RKO (cell line): Measurements from ENCODE around the gene LIPI.
"Not testable (repeated sequence)": the region's sequence is repeated elsewhere in the genome, so short reads cannot be mapped to it uniquely, and the experiment has no call there.

Experiments
- DNase-seq: peaks from one replicate; pipeline ENCODE4 v3.0.0-alpha.2; 2016; ENCODE audit warnings: low spot score

The LIPI gene

DNA sequence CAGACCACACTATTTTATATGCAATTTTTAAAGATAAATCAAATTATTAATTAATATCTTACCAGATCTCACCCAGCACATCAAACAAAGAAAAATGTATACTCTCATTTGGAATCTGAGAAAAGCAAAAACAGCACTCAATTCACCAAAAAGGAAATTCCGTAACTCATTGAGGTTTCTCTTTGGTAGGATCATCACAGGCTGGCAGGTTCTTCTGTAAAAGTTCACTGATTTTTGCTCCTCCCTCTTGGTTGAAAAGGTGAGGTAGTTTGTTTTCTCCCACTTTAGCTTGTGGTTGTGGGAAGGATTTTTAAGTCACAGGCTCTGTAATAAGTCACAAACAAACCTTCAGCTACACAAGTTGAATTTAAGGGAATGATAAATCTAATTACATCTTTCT, at the start of gene LIPI:
Gene LIPI, minus strand, starts transcription at position 218 of the 400 bp plus-strand sequence. Its CDS starts 110 bp downstream, at position 108.
- no peak for DNase-seq

DNA sequence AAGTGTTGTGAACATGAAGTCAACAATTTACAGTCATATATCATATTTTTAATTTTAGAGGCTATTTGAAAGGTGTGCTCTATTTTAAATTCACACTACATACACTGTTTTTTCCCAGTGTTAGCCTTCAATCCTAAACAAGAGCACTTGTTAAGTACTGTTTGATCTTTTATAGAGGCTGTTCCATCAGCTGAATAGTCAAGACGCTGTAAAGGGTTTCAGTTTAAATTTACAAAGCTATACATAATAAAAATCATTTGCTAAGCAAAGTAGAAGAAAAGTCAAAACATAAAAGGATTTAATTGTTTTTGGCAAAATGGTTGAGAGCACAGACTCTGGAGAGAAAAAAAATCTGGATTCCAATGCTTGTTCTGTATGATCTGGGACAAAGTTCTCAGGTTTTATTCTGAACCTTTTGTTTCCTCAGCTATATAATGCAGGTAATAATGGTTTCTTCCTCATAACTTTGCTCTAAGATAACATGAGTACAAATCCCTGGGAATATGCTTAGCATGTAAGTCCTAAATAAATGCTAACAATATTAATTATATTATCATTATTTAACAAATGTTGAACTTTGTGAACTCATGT, 49.5 kb upstream of the LIPI start:
- DNase-seq, result no peak

DNA sequence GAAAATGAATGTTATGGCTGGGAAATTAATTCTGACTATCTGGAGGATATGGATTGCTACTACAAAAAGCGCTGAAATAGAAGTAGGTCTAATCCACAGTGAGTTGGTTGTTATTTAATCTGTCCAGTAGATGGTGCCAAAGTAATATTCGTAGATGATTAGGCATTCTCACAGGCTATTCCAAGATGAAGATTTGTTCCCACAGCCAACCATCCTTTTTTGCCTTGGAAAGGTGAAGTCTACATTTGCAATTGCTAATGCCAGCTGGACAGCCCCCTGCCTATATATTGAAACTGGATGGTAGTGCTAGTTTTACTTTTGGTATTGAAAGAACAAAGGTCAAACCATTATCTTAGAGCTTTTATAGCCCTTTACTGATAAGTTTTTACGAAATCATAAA, 49.0 kb upstream of the LIPI start:
- DNase-seq, result peak; percentile 60

DNA sequence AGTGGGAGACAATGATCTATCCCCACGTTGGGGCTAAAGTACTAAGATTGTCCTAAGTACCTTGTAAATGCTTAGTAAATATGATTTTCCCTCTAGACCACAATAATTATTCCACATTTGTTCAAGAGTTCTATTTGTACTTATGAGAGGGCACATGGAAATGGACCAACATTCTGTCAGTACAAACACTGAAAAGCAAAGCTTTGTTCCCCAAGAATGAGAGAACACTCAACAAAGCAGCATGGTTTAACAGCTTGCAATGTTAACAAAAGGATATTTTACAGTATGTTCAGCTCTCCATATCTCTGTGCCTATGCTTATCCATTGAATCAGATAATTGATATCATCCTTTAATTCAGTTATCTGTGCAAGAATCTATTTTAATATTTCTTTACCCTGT, 40.6 kb upstream of the LIPI start:
- DNase-seq, result no peak

DNA sequence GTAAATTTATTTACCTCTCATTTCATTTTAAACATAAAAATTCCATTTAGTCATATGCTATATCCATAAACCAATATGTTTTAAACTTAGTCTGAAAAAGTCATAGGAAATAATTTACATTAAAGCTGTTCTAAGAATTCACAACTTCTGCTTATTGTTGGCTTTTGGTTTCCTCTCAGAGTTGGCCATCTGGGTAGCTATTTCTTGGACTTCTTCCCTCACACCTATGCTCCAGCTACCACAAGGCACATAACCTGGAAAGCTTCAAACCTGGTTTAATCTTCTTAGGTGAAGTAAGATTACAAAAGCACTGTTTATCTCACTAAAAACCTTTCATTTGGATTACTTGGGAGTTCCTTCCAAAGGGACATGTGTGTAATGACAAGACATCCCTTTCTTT, 35.0 kb upstream of the LIPI start:
- DNase-seq, result no peak

DNA sequence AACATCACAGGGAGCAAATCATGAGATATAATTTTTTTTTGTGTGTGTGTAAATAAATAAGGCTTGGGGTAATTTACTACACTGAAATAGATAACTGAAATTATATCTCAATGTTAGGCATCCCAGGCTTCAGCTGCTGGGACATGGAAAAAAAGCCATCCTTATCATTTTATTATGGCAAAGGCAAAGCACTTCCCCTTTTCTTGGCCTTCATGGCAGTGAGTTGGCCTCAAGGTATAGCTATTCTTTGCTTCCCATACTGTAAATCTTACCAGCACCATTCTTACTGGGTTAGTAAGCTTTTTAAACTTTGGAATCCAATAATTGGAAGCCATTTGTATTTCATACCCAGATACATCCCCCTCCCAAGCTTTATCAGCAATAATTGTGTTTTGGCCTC, 34.2 kb upstream of the LIPI start:
- no peak for DNase-seq

DNA sequence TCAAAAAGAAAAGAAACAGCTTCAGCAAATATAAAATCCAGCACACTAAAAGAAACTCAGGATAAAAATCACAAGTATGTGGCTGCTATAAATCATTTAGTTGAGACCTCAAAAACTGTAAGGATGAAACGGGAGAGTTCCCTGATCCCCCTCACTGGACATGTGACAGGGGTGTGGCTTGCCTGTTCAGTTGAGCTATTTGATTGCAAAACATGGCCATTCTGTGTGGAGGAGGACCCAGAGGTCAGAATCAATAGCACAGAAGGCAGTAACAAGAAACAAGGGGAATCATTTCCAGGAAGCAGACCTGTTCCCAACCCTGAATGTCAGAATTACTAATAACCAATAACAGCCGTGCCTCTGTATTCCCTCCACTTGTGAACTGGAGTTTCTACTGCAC, 33.1 kb upstream of the LIPI start:
- DNase-seq, result no peak

DNA sequence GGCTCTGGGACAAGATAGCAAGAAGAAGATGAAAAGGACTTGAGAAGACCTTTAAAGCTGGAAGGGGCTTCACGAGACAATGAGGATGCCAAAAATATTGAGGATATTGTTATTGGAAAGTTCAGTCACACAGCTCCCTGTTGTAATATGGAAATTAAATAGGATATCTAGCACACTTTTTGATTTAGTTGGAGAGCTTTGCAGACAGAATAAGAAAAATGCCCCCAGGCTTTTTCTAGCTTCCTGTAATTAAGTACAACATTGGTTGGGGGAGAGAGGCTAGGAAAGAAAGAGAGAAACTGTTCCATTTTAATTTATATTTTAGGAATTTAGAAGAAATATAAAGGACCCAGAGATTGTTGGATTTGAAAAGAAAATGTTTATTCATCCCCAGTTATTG, 32.7 kb upstream of the LIPI start:
- DNase-seq, result no peak

DNA sequence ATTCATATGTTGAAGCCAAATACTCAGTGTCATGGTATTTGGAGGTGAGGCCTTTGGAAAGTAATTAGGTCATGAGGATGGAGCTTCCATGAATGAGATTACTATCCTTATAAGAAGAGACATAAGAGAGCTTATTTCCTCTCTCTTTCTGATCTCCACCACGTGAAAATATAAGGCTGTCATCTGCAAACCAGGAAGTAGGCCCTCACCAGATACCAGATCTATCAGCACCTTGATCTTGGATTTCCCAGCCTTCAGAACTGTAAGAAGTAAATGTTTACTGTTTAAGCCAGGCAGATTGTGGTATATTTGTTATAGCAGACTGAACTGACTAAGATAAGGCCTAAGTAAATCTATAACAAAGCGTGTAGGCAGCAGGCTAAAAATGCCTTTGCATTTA, 30.5 kb upstream of the LIPI start:
- DNase-seq, result no peak

DNA sequence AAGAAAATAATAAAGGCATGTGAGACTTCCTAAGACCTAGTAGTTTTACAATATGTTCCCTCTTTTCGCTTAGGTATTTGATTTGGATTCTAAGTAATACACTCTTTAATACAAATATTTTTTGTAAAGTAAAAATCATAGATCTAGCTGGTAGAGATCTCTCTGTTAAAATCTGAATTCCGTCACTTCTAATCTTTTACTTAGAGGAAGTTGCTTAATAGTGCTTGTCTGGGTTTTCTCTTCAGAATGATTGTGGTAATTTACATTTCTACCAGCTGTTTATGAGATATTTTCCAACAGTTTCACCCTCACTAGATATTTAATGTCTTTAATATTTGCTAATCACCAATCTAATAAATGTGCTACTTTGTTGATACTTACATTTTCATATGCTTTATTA, 28.5 kb upstream of the LIPI start:
- no peak for DNase-seq

DNA sequence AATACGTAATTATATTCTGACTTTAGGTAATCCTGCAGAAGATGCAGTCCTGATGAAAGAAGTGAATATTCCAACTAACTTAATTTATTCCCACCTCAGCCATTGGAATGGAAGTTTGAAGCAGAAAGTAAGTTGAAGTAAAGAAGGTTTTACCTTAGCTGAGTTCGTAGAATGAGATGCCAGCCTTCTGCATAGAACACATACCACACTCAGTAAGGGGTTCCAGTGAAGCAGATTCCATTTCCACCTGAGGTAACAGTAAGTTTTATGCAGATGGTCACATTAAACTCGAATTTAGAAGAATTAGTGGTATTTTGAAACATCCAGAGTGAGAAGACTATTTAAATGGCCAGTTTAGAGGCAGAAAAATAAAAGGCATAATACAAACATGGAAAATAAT, 25.4 kb upstream of the LIPI start:
- no peak for DNase-seq

DNA sequence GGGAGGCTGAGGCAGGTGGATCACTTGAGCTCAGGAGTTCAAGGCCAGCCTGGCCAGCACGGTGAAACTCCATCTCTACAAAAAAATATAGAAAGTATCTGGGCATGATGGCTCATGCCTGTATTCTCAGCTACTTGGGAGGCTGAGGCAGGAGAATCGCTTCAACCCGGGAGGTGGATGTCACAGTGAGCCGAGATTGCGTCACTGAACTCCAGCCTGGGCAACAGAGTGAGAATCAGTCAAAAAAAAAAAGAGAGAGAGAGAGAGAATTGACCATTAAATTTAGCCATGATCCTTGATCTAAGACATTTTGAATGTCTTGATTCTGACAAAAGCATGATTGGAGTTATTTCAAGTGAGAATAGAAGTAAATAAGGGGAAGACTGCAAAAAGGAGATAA, 24.3 kb upstream of the LIPI start:
- no peak for DNase-seq

DNA sequence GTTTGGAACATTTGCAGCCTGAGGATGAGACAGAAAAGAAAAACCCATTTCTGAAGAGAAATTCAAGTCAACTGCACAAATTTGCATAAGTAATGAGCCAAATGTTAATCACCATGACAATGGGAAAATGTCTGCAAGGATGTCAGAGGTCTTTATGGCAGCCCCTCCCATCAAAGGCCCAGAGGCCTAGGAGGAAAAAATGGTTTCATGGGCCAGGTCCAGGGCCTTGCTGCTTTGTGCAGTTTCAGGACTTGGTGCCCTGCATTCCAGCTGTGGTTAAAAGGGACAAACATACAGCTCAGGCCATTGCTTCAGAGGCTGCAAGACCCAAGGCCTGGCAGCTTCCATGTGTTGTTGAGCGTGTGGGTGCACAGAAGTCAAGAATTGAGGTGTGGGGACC, 18.6 kb upstream of the LIPI start:
- DNase-seq, result no peak

DNA sequence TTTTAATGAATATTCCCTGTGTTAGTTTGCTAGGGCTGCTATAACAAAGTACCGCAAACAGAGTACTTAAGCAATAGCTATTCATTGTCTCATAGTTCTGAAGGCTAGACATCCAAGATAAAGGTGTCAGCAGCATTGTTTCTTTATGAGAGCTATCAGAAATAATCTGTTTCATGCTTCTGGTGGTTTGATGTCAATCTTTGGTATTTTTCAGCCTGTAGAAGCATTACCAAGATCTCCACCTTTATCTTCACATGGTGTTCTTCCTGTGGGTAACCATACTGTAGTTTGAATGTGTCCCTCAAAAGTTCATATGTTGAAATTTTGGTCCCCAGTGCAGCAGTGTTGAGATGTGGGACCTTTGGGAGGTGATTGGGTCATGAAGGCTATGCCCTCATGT, 12.6 kb upstream of the LIPI start:
- no peak for DNase-seq

DNA sequence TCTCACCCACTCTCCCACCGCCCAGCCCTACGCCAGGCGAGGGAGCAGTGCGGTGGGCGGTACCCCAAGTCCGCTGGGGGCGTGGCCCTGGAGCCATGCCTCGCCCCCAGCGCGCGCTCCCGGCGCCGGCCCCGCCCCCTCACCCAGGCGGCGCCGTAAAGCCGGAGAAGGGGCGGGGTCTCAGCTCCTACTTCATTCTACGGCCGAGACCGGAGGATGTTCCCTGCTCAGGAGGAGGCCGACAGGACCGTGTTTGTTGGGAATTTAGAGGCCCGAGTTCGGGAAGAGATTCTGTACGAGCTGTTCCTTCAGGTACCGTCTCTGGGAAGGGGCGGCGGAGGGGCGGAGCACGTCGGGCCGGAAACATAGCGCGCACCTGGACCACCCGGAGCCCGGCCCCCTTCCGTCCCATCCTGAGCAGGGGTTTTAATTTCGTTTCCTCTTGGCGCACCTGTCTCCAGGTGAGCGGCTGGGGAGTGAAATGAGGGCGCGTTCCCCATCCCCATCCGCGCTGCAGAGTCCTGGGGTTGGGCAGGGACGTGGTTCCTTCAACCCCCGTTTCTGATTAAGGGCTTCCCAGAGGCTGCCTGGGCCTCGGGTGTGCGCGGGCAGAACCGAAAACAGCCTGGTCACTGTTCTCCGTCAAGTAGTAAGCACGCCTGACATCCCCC, 5.4 kb upstream of the LIPI start, which contains the start of gene RBM11:
Gene RBM11, plus strand, starts transcription at position 187 of the 671 bp plus-strand sequence. Its CDS starts 30 bp downstream, at position 217.
- DNase-seq, result no peak

DNA sequence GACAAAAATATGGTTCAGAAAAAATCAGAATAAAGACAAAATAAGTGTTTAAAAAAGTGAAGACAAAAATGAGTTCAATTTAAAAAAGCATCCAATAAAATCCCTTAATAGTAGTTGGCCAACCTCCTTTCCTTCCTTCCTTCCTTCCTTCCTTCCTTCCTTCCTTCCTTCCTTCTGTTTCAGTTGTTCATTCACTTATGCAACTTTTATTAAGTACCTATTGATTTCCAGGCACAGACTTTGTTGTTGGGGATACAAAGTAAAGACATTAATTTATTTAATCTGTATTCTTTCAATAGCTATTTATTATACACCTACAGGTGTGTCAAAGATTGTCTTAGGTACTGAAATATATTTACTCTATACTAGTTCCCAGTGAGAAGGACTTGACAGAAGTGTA, 2.4 kb upstream of the LIPI start:
- no peak for DNase-seq

DNA sequence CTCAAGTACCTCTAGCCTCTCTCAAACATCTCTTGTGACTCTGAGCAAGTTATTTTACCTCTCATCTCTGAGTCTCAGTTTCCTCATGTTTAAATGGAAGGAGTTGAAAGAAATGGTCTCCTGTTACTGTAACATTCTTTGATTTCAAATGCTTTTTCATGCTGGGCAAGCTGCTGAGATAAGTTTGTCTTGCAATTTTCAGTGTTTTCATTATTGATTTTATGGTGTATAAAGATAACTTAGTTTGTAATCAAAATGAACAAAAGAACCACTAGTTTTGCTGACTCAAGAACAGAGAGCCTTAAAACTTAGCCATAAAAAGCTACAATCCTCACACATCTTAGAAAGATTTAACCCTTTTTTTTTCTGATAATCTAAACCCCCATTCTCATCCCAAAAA, 4.5 kb downstream of the LIPI start:
- no peak for DNase-seq

DNA sequence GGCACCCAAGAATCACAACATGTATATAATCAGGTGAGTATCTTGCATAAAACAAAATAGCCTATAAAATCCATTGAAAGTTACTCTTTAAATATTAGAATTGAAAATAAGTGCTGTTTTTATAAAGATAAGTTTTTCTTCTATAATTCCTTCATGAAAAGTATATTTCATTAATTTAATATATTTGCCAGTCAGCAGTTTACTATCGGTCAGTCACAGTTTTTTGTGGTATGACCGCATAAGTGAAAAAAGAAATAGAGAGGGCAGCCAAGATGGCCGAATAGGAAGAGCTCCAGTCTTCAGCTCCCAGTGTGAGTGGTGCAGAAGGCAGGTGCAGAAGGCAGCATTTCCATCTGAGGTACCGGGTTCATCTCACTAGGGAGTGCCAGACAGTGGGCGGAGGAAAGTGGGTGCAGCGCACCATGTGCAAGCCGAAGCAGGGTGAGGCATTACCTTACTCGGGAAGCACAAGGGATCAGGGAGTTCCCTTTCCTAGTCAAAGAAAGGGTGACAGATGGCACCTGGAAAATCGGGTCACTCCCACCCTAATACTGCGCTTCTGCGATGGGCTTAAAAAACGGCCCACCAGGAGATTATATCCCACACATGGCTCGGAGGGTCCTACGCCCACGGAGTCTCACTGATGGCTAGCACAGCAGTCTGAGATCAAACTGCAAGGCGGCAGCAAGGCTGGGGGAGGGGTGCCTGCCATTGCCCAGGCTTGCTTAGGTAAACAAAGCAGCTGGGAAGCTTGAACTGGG, 44.1 kb downstream of the LIPI start:
- not testable (repeated sequence) for DNase-seq

DNA sequence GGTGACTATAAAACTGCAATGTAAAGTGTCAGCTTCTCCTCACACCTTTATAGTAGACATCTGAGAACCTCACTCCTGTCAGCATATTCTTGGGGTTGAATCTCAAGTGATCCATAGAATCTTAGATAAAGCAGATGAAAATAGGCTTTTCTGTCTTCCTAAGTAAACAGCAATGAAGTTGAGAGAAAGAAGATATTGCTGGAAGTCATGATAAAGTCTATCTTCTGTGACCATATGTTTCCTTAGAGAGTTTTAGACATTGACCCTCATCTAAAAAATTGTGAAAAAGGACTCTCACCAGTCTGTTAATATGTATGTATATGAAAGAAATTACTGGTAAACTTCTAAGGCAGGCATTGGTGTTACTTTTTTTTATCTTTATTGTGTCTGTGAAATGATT, 66.8 kb downstream of the LIPI start:
- DNase-seq, result no peak

DNA sequence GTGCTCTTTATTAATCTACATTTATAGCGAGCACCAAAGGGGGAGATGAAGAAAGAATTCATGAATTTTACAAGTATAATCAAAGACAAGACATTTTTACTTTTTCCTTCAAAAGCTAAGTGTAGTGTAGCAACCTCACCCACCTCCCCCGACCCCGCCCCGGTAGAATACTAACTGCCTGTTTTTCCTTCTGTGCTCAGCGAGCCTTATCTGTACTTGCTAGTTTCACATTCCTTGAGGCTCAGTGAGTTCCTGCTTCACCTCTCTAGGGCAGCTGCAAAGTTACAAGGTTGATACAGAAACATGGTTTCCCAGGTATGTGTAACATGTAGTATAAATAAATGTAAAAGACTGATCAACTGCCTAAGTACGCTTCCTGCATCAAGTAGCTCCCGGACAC, 86.5 kb downstream of the LIPI start:
- no peak for DNase-seq

DNA sequence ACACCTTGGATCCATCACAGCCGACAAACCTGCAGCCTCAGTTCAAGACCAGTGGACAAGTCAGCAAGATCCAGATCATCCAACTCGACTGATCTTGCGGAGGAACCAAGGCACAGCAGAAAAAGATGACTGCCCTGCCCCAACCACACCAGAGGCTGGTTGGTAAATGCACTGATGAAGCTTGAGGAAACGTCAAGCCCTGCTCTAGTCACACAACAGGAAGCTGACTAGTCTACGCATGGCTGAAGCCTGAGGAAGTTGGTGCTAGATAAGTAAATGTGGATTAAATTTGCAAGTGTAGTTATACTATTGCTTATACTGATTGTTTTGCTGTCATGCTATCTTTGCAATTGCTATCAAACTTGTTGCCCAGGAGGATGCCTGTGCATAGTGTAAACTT, 89.0 kb downstream of the LIPI start:
- DNase-seq, result no peak

DNA sequence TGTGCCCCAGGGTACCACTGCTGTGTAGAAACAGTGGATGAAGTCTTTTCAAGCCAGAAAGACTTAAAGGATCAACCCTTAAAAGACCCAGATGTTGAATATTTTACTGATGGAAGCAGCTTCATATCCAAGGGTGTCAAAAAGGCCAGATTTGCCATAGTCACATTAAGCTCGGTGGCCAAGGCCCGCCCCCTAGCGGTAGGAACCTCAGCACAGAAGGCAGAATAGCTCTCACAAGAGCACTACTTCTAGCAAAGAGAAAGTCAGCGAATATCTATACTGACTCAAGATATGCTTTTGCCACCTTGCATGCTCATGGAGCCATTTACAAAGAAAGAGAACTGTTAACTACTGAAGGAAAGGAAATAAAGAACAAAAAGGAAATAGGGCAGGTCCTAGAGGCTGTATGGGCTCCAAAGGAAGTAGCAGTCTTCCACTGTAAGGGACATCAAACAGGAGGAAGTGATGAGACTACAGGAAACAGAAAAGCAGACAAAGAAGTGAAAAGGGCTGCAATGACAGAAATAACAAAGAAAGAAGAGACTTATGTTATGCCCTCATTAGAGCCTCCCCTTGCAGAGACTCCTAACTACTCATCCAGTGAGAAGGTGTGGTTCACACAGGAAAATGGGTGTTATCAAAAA, 90.5 kb downstream of the LIPI start:
- peak; percentile 21 for DNase-seq

DNA sequence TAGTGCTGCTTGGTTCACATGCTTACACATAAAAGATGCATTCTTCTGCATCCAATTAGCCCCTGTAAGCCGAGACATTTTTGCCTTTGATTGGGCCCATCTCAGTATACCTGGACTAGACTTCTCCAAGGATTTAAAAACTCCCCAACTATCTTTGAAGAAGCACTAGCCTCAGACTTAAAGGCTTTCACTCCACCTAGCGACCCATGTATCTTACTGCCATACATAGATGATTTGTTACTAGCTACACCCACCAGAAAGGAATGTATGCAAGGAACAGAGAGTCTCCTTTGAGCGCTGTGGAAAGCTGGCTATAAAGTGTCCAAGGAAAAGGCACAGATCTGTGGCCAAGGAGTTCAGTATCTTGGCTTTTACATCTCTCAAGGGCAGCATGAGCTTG, 91.7 kb downstream of the LIPI start:
- peak; percentile 1 for DNase-seq
